Fibroblast of lung (primary cell): Measurements from ENCODE around the gene TAGLN2. TPM values are rescaled to one million over a fixed set of nuclear protein-coding genes. Genes with fewer than 3 reads are reported as not detected.

ENCODE experiments used
- DNase-seq, 2 donors: peaks; one replicate each; pipeline versions ENCODE4 v3.0.0 to v3.0.0-alpha.2; 2010; ENCODE audit warnings: low read depth in 2 of 2
- H2AFZ ChIP-seq: 2 replicates; pipeline ENCODE4 v1.5.1; 2012; ENCODE audit warnings: low read length, control low read depth, inconsistent platforms
- H3K27ac ChIP-seq: 2 replicates; pipeline ENCODE4 v1.5.1; 2011; ENCODE audit warnings: low read length, control low read depth; ENCODE audit not compliant: insufficient read depth
- H3K27me3 ChIP-seq: 2 replicates; pipeline ENCODE4 v1.5.1; 2011; ENCODE audit warnings: mild to moderate bottlenecking, low read length; ENCODE audit not compliant: control insufficient read depth, insufficient read depth
- H3K36me3 ChIP-seq: 2 replicates; pipeline ENCODE4 v1.5.1; 2011; ENCODE audit warnings: low read length; ENCODE audit not compliant: control insufficient read depth, insufficient read depth
- H3K4me1 ChIP-seq: 2 replicates; pipeline ENCODE4 v1.5.1; 2011; ENCODE audit warnings: low read length; ENCODE audit not compliant: control insufficient read depth, insufficient read depth; ENCODE audit errors: extremely low read depth
- H3K4me2 ChIP-seq: 2 replicates; pipeline ENCODE4 v1.5.1; 2011; ENCODE audit warnings: low read length, control low read depth; ENCODE audit not compliant: insufficient read depth; ENCODE audit errors: extremely low read depth
- H3K4me3 ChIP-seq, 4 experiments: fragments of 200-600 bp in 1 of 4; sonication (generic) in 1 of 4; replicated peaks in 1 of 4; 2 replicates each; pipeline ENCODE4 v1.5.1; 2011 to 2016; ENCODE audit warnings: low read length in 4 of 4, low read depth in 3 of 4, mild to moderate bottlenecking in 3 of 4, control low read depth in 2 of 4, inconsistent platforms in 1 of 4, mixed read lengths in 1 of 4; ENCODE audit not compliant: insufficient read depth in 1 of 4; ENCODE audit errors: control extremely low read depth in 1 of 4
- H3K79me2 ChIP-seq: 2 replicates; pipeline ENCODE4 v1.5.1; 2012; ENCODE audit warnings: mild to moderate bottlenecking, low read length, inconsistent platforms; ENCODE audit not compliant: control insufficient read depth, insufficient read depth
- H3K9ac ChIP-seq: 2 replicates; pipeline ENCODE4 v1.5.1; 2011; ENCODE audit warnings: mild to moderate bottlenecking, low read length, control low read depth; ENCODE audit not compliant: insufficient read depth
- H3K9me3 ChIP-seq: 2 replicates; pipeline ENCODE4 v1.5.1; 2012; ENCODE audit warnings: low read depth, low read length; ENCODE audit not compliant: control insufficient read depth, insufficient read depth
- H4K20me1 ChIP-seq: 2 replicates; pipeline ENCODE4 v1.5.1; 2011; ENCODE audit warnings: low read length; ENCODE audit not compliant: control insufficient read depth, insufficient read depth; ENCODE audit errors: extremely low read depth
- CTCF ChIP-seq, 2 donors: IDR thresholded peaks in 1 of 2; conservative IDR thresholded peaks in 1 of 2; 1 replicate in 1 of 2; 2 replicates in 1 of 2; pipeline ENCODE4 v1.5.1; 2011 to 2012; ENCODE audit warnings: low read length in 2 of 2, control low read depth in 1 of 2, inconsistent platforms in 1 of 2, low read depth in 1 of 2, mild to moderate bottlenecking in 1 of 2
- EZH2 ChIP-seq: IDR thresholded peaks from 2 replicates; pipeline ENCODE4 v1.5.1; 2012; ENCODE audit warnings: low read length, control low read depth, mild to moderate bottlenecking; ENCODE audit errors: missing control alignments
- polyA plus RNA-seq, 2 donors: library from polyadenylated mRNA; depleted of rRNA in 1 of 2; stranded (reverse) in 1 of 2; unstranded in 1 of 2; fragments of >200 nt; gene quantifications; 2 replicates each; pipeline ENCODE4 v1.2.1, GENCODE V29; 2011 to 2012; ENCODE audit warnings: missing spikeins in 1 of 2
- total RNA-seq: library from RNA; depleted of rRNA; stranded (reverse); fragments of >200 nt; gene quantifications from 2 replicates; pipeline ENCODE4 v1.2.1, GENCODE V29; 2014

Gene TAGLN2
- total and polyA plus RNA-seq, 2 donors (not counting 1 experiment from before 2014, with no cell fraction given), result 300 to 718 TPM

- no peaks in the 10 kb centered on the region for H3K9me3 ChIP-seq
- no peak overlapping the region for H3K4me3 ChIP-seq
- no peak overlapping the region for H3K4me2 ChIP-seq
- TF ChIP-seq CTCF (conservative IDR thresholded peaks at IDR 0.05 in 1 of 2, IDR thresholded peaks at IDR 0.05 in 1 of 2; ENCODE audit: low read depth in 1 of 2, low read length in 2 of 2) (no peak), EZH2 (no peak)
- H3K9ac ChIP-seq, result no peak overlapping the region
- no peaks in the 10 kb centered on the region for H3K79me2 ChIP-seq
- DNase-seq, result peak in 1 of 2 donors; percentile 34
- H2AFZ ChIP-seq, result no peak overlapping the region
- no peaks in the 10 kb centered on the region for H3K4me1 ChIP-seq
- H3K27me3 ChIP-seq, result peaks cover 11% of the 10 kb centered on the region
- H4K20me1 ChIP-seq, result no peaks in the 10 kb centered on the region
- H3K36me3 ChIP-seq, result no peaks in the 10 kb centered on the region
- no peak overlapping the region for H3K27ac ChIP-seq
Measured at GRCh38 chr1:159932296-159933285, 7.3 kb upstream of the TAGLN2 start.

- DNase-seq, result no peak
- H3K27ac ChIP-seq, result no peak overlapping the region
- no peak overlapping the region for H3K9ac ChIP-seq
- no peak overlapping the region for H2AFZ ChIP-seq
- no peaks in the 10 kb centered on the region for H4K20me1 ChIP-seq
- H3K79me2 ChIP-seq, result no peaks in the 10 kb centered on the region
- H3K4me1 ChIP-seq, result no peaks in the 10 kb centered on the region
- H3K9me3 ChIP-seq, result no peaks in the 10 kb centered on the region
- TF ChIP-seq CTCF (conservative IDR thresholded peaks at IDR 0.05 in 1 of 2, IDR thresholded peaks at IDR 0.05 in 1 of 2; ENCODE audit: low read depth in 1 of 2, low read length in 2 of 2) (no peak), EZH2 (no peak)
- no peak overlapping the region for H3K4me2 ChIP-seq
- no peaks in the 10 kb centered on the region for H3K36me3 ChIP-seq
- H3K27me3 ChIP-seq, result peaks cover 11% of the 10 kb centered on the region
- H3K4me3 ChIP-seq, result no peak overlapping the region
Measured at GRCh38 chr1:159931795-159932173, 6.5 kb upstream of the TAGLN2 start.

GRCh38 chr1:159931101-159931794 lies 5.9 kb upstream of the TAGLN2 start:
- H3K27ac ChIP-seq, result no peak overlapping the region
- H2AFZ ChIP-seq, result no peak overlapping the region
- no peak for TF ChIP-seq EZH2
- no peak for TF ChIP-seq CTCF (conservative IDR thresholded peaks at IDR 0.05 in 1 of 2, IDR thresholded peaks at IDR 0.05 in 1 of 2; ENCODE audit: low read depth in 1 of 2, low read length in 2 of 2)
- no peak for DNase-seq
- no peaks in the 10 kb centered on the region for H3K4me1 ChIP-seq
- no peaks in the 10 kb centered on the region for H3K9me3 ChIP-seq
- H3K4me3 ChIP-seq, result no peak overlapping the region
- H3K4me2 ChIP-seq, result no peak overlapping the region
- H3K79me2 ChIP-seq, result no peaks in the 10 kb centered on the region
- H4K20me1 ChIP-seq, result no peaks in the 10 kb centered on the region
- no peaks in the 10 kb centered on the region for H3K36me3 ChIP-seq
- no peak overlapping the region for H3K9ac ChIP-seq
- peaks cover 11% of the 10 kb centered on the region for H3K27me3 ChIP-seq
